Progenitor cell of endocrine pancreas (in vitro differentiated cells): ENCODE results near the gene FANCL. TPM values are rescaled to one million over a fixed set of nuclear protein-coding genes. Genes with fewer than 3 reads are reported as not detected.
A peak's percentile ranks its signal among the peaks of the same experiment; 100 is the strongest.
"Not testable (repeated sequence)": the region's sequence is repeated elsewhere in the genome, so short reads cannot be mapped to it uniquely, and the experiment has no call there.

Source experiments
- DNase-seq: peaks from one replicate; pipeline ENCODE4 v3.0.0; 2021; ENCODE audit warnings: low spot score; ENCODE audit not compliant: unreplicated experiment
- H3K27ac Mint-ChIP-seq: 2 replicates; pipeline ENCODE4 v1.8.0; 2021; ENCODE audit warnings: mild to moderate bottlenecking, moderate library complexity, mixed read lengths
- H3K27me3 Mint-ChIP-seq: 2 replicates; pipeline ENCODE4 v1.8.0; 2021; ENCODE audit warnings: mixed read lengths
- H3K36me3 Mint-ChIP-seq: 2 replicates; pipeline ENCODE4 v1.8.0; 2022; ENCODE audit warnings: mixed read lengths; ENCODE audit not compliant: insufficient read depth
- H3K4me1 Mint-ChIP-seq: 2 replicates; pipeline ENCODE4 v1.8.0; 2021; ENCODE audit warnings: low read depth, mixed read lengths
- H3K4me3 Mint-ChIP-seq: 2 replicates; pipeline ENCODE4 v1.8.0; 2021; ENCODE audit warnings: low read depth, mild to moderate bottlenecking, moderate library complexity, mixed read lengths
- H3K9me3 Mint-ChIP-seq: 2 replicates; pipeline ENCODE4 v1.8.0; 2021; ENCODE audit warnings: low read depth, mixed read lengths
- CTCF ChIP-seq: fragments of 200-600 bp; sonication (generic); IDR thresholded peaks from one replicate; pipeline ENCODE4 v1.5.0; 2021; ENCODE audit warnings: antibody characterized with exemption, mild to moderate bottlenecking; ENCODE audit not compliant: unreplicated experiment
- long read RNA-seq: library from polyadenylated mRNA; unstranded; transcript quantifications from one replicate; pipeline ENCODE4 v2.0.0, GENCODE V29; 2020
- total RNA-seq: library from RNA; stranded (reverse); gene quantifications from 2 replicates; pipeline ENCODE4 v1.2.1, GENCODE V29; 2021

Gene FANCL
- 38.1 and 40.0 TPM in 2 replicates for total RNA-seq
- long read RNA-seq, transcript FANCL-201 (14 exons, 1,683 nt) = major isoform, 107 of 204 reads
- long read RNA-seq, transcript FANCL-202 (14 exons, 1,698 nt) = minor isoform, 32 of 204 reads
- long read RNA-seq, partial matches to known transcripts = 19 of 204 reads
- long read RNA-seq, other reads (novel, unspliced or antisense) = 41 of 204 reads

GRCh38 chr2:58240670-58241545 is at the start of gene FANCL:
Gene FANCL (minus strand): TSS chr2:58241325. CDS start chr2:58241313, 12 bp downstream.
- peaks cover 6% of the 10 kb centered on the region for H3K9me3 Mint-ChIP-seq
- no peaks in the 10 kb centered on the region for H3K36me3 Mint-ChIP-seq
- DNase-seq = peak; percentile 86
- H3K4me3 Mint-ChIP-seq = peak within 1 kb of the TSS; percentile 93
- peaks cover 25% of the 10 kb centered on the region for H3K4me1 Mint-ChIP-seq
- H3K27me3 Mint-ChIP-seq = peaks cover 8% of the 10 kb centered on the region
- TF ChIP-seq CTCF = no peak
- peak within 1 kb of the TSS; percentile 99 for H3K27ac Mint-ChIP-seq

GRCh38 chr2:58289029-58289428 is 47.9 kb upstream of the FANCL start:
- Mint-ChIP-seq H3K9me3 (no peaks in the 10 kb centered on the region), H3K4me3 (no peak overlapping the region), H3K27ac (no peak overlapping the region), H3K27me3 (no peaks in the 10 kb centered on the region), H3K36me3 (no peaks in the 10 kb centered on the region), H3K4me1 (peaks cover 2% of the 10 kb centered on the region)
- no peak for DNase-seq
- TF ChIP-seq CTCF = no peak

GRCh38 chr2:58283931-58284330 is 42.8 kb upstream of the FANCL start:
- Mint-ChIP-seq H3K36me3 (no peaks in the 10 kb centered on the region), H3K4me1 (no peaks in the 10 kb centered on the region), H3K27ac (no peak overlapping the region)

GRCh38 chr2:58275144-58275543 is 34.0 kb upstream of the FANCL start:
- H3K9me3 Mint-ChIP-seq, H3K36me3 Mint-ChIP-seq, H3K4me1 Mint-ChIP-seq, H3K27ac Mint-ChIP-seq, DNase-seq, H3K27me3 Mint-ChIP-seq, H3K4me3 Mint-ChIP-seq: not testable (repeated sequence)

More at GRCh38 chr2:58283931-58284330, 42.8 kb upstream of the FANCL start:
- no peak for DNase-seq
- TF ChIP-seq CTCF = no peak
- H3K27me3 Mint-ChIP-seq = no peaks in the 10 kb centered on the region
- H3K4me3 Mint-ChIP-seq = no peak overlapping the region
- no peaks in the 10 kb centered on the region for H3K9me3 Mint-ChIP-seq

GRCh38 chr2:58271826-58272225 is 30.7 kb upstream of the FANCL start:
- TF ChIP-seq CTCF = no peak
- DNase-seq = no peak
- Mint-ChIP-seq H3K27me3 (no peaks in the 10 kb centered on the region), H3K4me3 (no peak overlapping the region), H3K27ac (no peak overlapping the region), H3K4me1 (peaks cover 2% of the 10 kb centered on the region), H3K36me3 (no peaks in the 10 kb centered on the region), H3K9me3 (peaks cover 3% of the 10 kb centered on the region)

- Mint-ChIP-seq H3K27ac (no peak overlapping the region), H3K4me1 (peaks cover 2% of the 10 kb centered on the region), H3K9me3 (no peaks in the 10 kb centered on the region), H3K36me3 (no peaks in the 10 kb centered on the region), H3K27me3 (no peaks in the 10 kb centered on the region), H3K4me3 (no peak overlapping the region)
- no peak for DNase-seq
- no peak for TF ChIP-seq CTCF
These were observed 27.6 kb upstream of the FANCL start for GRCh38 chr2:58268685-58269084.
